Fibroblast of gingiva (primary cell): ENCODE results near the gene GPN2.

ENCODE experiments used
- DNase-seq: peaks from one replicate; pipeline ENCODE4 v3.0.0-alpha.2; 2011; ENCODE audit warnings: low read depth

Gene GPN2

GRCh38 chr1:26831546-26832248, 58.4 kb downstream of the GPN2 start:
- peak; percentile 38 for DNase-seq

GRCh38 chr1:26831059-26831458, 59.0 kb downstream of the GPN2 start:
- no peak for DNase-seq

- DNase-seq: no peak
Measured at GRCh38 chr1:26829184-26829911, 60.7 kb downstream of the GPN2 start.

GRCh38 chr1:26828411-26828991, 61.6 kb downstream of the GPN2 start:
- no peak for DNase-seq

GRCh38 chr1:26827663-26828062, 62.4 kb downstream of the GPN2 start:
- no peak for DNase-seq

GRCh38 chr1:26827106-26827604, 62.9 kb downstream of the GPN2 start:
- DNase-seq: no peak

- peak; percentile 42 for DNase-seq
Measured at GRCh38 chr1:26826261-26827105, 63.6 kb downstream of the GPN2 start, which contains the start of gene ZDHHC18. Gene ZDHHC18 (plus strand): TSS chr1:26826688. CDS start chr1:26826805, 117 bp downstream.
